ENCODE measurements around the gene GAS7.
"Not testable (repeated sequence)": the region's sequence is repeated elsewhere in the genome, so short reads cannot be mapped to it uniquely, and the experiment has no call there.

Gene GAS7

GRCh38 chr17:9922012-9922848 lies 276.2 kb downstream of the GAS7 start:
- in situ Hi-C loops (cut with MboI; ENCODE audit: low sequenced_read_pairs): no loop called here

GRCh38 chr17:9921216-9921615 lies 277.2 kb downstream of the GAS7 start:
- in situ Hi-C loops (cut with MboI; ENCODE audit: low sequenced_read_pairs): not testable (repeated sequence)

- in situ Hi-C loops (cut with MboI; ENCODE audit: low sequenced_read_pairs): no loop called here
These were observed 279.5 kb downstream of the GAS7 start for GRCh38 chr17:9918804-9919352.

GRCh38 chr17:9918352-9918751 lies 280.1 kb downstream of the GAS7 start:
- in situ Hi-C loops (cut with MboI; ENCODE audit: low sequenced_read_pairs): no loop called here

- in situ Hi-C loops (cut with MboI; ENCODE audit: low sequenced_read_pairs): no loop called here
These were observed 280.6 kb downstream of the GAS7 start for GRCh38 chr17:9917801-9918200.

GRCh38 chr17:9917131-9917530 lies 281.3 kb downstream of the GAS7 start:
- in situ Hi-C loops (cut with MboI; ENCODE audit: low sequenced_read_pairs): no loop called here

- in situ Hi-C loops (cut with MboI; ENCODE audit: low sequenced_read_pairs): no loop called here
These were observed 282.3 kb downstream of the GAS7 start for GRCh38 chr17:9916108-9916507.

- in situ Hi-C loops (cut with MboI; ENCODE audit: low sequenced_read_pairs): no loop called here
These were observed 284.9 kb downstream of the GAS7 start for GRCh38 chr17:9913476-9913875.

- in situ Hi-C loops (cut with MboI; ENCODE audit: low sequenced_read_pairs): no loop called here
These were observed 286.0 kb downstream of the GAS7 start for GRCh38 chr17:9912121-9913099.

- in situ Hi-C loops (cut with MboI; ENCODE audit: low sequenced_read_pairs): no loop called here
These were observed 287.3 kb downstream of the GAS7 start for GRCh38 chr17:9911089-9911488.

GRCh38 chr17:9908649-9909042 lies 289.8 kb downstream of the GAS7 start:
- in situ Hi-C loops (cut with MboI; ENCODE audit: low sequenced_read_pairs): no loop called here

- in situ Hi-C loops (cut with MboI; ENCODE audit: low sequenced_read_pairs): no loop called here
These were observed 290.3 kb downstream of the GAS7 start for GRCh38 chr17:9907883-9908648.

- in situ Hi-C loops (cut with MboI; ENCODE audit: low sequenced_read_pairs): no loop called here
These were observed 291.3 kb downstream of the GAS7 start for GRCh38 chr17:9907131-9907530.

GRCh38 chr17:9906616-9907015 lies 291.8 kb downstream of the GAS7 start:
- in situ Hi-C loops (cut with MboI; ENCODE audit: low sequenced_read_pairs): no loop called here

- in situ Hi-C loops (cut with MboI; ENCODE audit: low sequenced_read_pairs): no loop called here
These were observed 292.5 kb downstream of the GAS7 start for GRCh38 chr17:9905902-9906301.

- in situ Hi-C loops (cut with MboI; ENCODE audit: low sequenced_read_pairs): no loop called here
These were observed 293.4 kb downstream of the GAS7 start, which contains the start of gene RCVRN for GRCh38 chr17:9905078-9905415. Gene RCVRN (minus strand): TSS chr17:9905271. CDS start chr17:9905180, 91 bp downstream.

GRCh38 chr17:9904277-9905077 lies 293.9 kb downstream of the GAS7 start:
- in situ Hi-C loops (cut with MboI; ENCODE audit: low sequenced_read_pairs): no loop called here

GRCh38 chr17:9902120-9902519 lies 296.3 kb downstream of the GAS7 start:
- in situ Hi-C loops (cut with MboI; ENCODE audit: low sequenced_read_pairs): no loop called here

- in situ Hi-C loops (cut with MboI; ENCODE audit: low sequenced_read_pairs): no loop called here
These were observed 297.6 kb downstream of the GAS7 start for GRCh38 chr17:9900784-9901183.

- in situ Hi-C loops (cut with MboI; ENCODE audit: low sequenced_read_pairs): no loop called here
These were observed 298.3 kb downstream of the GAS7 start for GRCh38 chr17:9900044-9900594.
